Activated CD4-positive, alpha-beta T cell treated with anti-CD3 and anti-CD28 coated beads, Interleukin-2, amount 10 ng/mL, durations not matched to agents 7 days and 5 days (primary cell): Measurements from ENCODE around the gene TANC1. TPM values are rescaled to one million over a fixed set of nuclear protein-coding genes. Genes with fewer than 3 reads are reported as not detected.

Experiments
- CTCF ChIA-PET: fragments of 350-600 bp; sonication (Branson Sonifier 250); formaldehyde crosslinking; loops from one replicate; lab custom pipeline; 2021; ENCODE audit warnings: antibody characterized with exemption; lab: Charles Lee
- POLR2A ChIA-PET: fragments of 350-600 bp; sonication (Branson Sonifier 250); formaldehyde crosslinking; loops from one replicate; lab custom pipeline; 2021; ENCODE audit warnings: antibody characterized with exemption; lab: Charles Lee
- DNase-seq: peaks from one replicate; pipeline ENCODE4 v3.0.0-alpha.2; 2020
- H3K27ac Mint-ChIP-seq: one replicate; pipeline ENCODE4 v1.8.0; 2021; ENCODE audit warnings: mild to moderate bottlenecking, moderate library complexity, mixed read lengths
- H3K27me3 Mint-ChIP-seq: one replicate; pipeline ENCODE4 v1.8.0; 2021; ENCODE audit warnings: mixed read lengths
- H3K36me3 Mint-ChIP-seq: one replicate; pipeline ENCODE4 v1.8.0; 2021; ENCODE audit warnings: low read depth, mixed read lengths
- H3K4me1 Mint-ChIP-seq: one replicate; pipeline ENCODE4 v1.8.0; 2021; ENCODE audit warnings: mixed read lengths
- H3K4me3 Mint-ChIP-seq: one replicate; pipeline ENCODE4 v1.8.0; 2021; ENCODE audit warnings: mild to moderate bottlenecking, moderate library complexity, mixed read lengths
- H3K9me3 Mint-ChIP-seq: one replicate; pipeline ENCODE4 v1.8.0; 2021; ENCODE audit warnings: mixed read lengths
- total RNA-seq, 2 experiments: library from RNA; stranded (reverse); gene quantifications; one replicate each; pipeline ENCODE4 v1.2.3, GENCODE V29; 2021

TANC1 gene
- total RNA-seq, 2 experiments from 2014 or later: 0.32 to 0.52 TPM

- CTCF ChIA-PET: interaction anchor here (1.0 kb wide), 1 partner anchor 18 kb away, joined by 3 read pairs; no protein-coding TSS in a partner anchor
- Mint-ChIP-seq H3K27ac (no peak overlapping the region), H3K4me3 (no peak overlapping the region), H3K27me3 (no peaks in the 10 kb centered on the region), H3K9me3 (peaks cover 8% of the 10 kb centered on the region), H3K36me3 (peaks cover 21% of the 10 kb centered on the region), H3K4me1 (peaks cover 2% of the 10 kb centered on the region)
- DNase-seq: no peak
- POLR2A ChIA-PET: no interaction called here
Observed at GRCh38 chr2:159249990-159250715, 281.7 kb downstream of the TANC1 start.

GRCh38 chr2:159251296-159252173 is 283.1 kb downstream of the TANC1 start:
- no peak overlapping the region for H3K27ac Mint-ChIP-seq
- CTCF ChIA-PET: interaction anchor here (1.1 kb wide), 1 partner anchor 17 kb away, joined by 5 read pairs; no protein-coding TSS in a partner anchor
- POLR2A ChIA-PET: no interaction called here
- DNase-seq: no peak
- H3K4me3 Mint-ChIP-seq: no peak overlapping the region
- peaks cover 8% of the 10 kb centered on the region for H3K9me3 Mint-ChIP-seq
- peaks cover 2% of the 10 kb centered on the region for H3K4me1 Mint-ChIP-seq
- H3K36me3 Mint-ChIP-seq: peaks cover 18% of the 10 kb centered on the region
- no peaks in the 10 kb centered on the region for H3K27me3 Mint-ChIP-seq

- Mint-ChIP-seq H3K4me3 (no peak overlapping the region), H3K9me3 (no peaks in the 10 kb centered on the region), H3K36me3 (peaks cover 14% of the 10 kb centered on the region), H3K27ac (no peak overlapping the region), H3K27me3 (no peaks in the 10 kb centered on the region), H3K4me1 (peaks cover 2% of the 10 kb centered on the region)
- POLR2A ChIA-PET: no interaction called here
- CTCF ChIA-PET: no interaction called here
- no peak for DNase-seq
Observed at GRCh38 chr2:159252905-159253304, 284.5 kb downstream of the TANC1 start.

GRCh38 chr2:159256159-159256558 is 287.7 kb downstream of the TANC1 start:
- CTCF ChIA-PET: no interaction called here
- Mint-ChIP-seq H3K9me3 (no peaks in the 10 kb centered on the region), H3K36me3 (peaks cover 7% of the 10 kb centered on the region), H3K27me3 (no peaks in the 10 kb centered on the region), H3K4me3 (no peak overlapping the region), H3K4me1 (no peaks in the 10 kb centered on the region), H3K27ac (no peak overlapping the region)
- no peak for DNase-seq
- POLR2A ChIA-PET: no interaction called here

GRCh38 chr2:159262226-159262625 is 293.8 kb downstream of the TANC1 start:
- ChIA-PET POLR2A (no interaction called here), CTCF (no interaction called here)
- H3K36me3 Mint-ChIP-seq: peaks cover 5% of the 10 kb centered on the region
- DNase-seq: no peak
- no peaks in the 10 kb centered on the region for H3K4me1 Mint-ChIP-seq
- H3K27me3 Mint-ChIP-seq: no peaks in the 10 kb centered on the region
- no peak overlapping the region for H3K4me3 Mint-ChIP-seq
- H3K27ac Mint-ChIP-seq: no peak overlapping the region
- H3K9me3 Mint-ChIP-seq: no peaks in the 10 kb centered on the region

GRCh38 chr2:159262904-159263303 is 294.5 kb downstream of the TANC1 start:
- Mint-ChIP-seq H3K27me3 (no peaks in the 10 kb centered on the region), H3K36me3 (peaks cover 5% of the 10 kb centered on the region), H3K4me3 (no peak overlapping the region), H3K9me3 (no peaks in the 10 kb centered on the region), H3K4me1 (no peaks in the 10 kb centered on the region), H3K27ac (no peak overlapping the region)
- DNase-seq: no peak
- ChIA-PET CTCF (interaction anchor here (1.3 kb wide), 1 partner anchor 16 kb away, joined by 4 read pairs; no protein-coding TSS in a partner anchor), POLR2A (no interaction called here)

GRCh38 chr2:159265171-159265576 is 296.7 kb downstream of the TANC1 start:
- CTCF ChIA-PET: interaction anchor here (0.7 kb wide), 1 partner anchor 492 kb away, joined by 3 read pairs; no protein-coding TSS in a partner anchor

GRCh38 chr2:159266554-159266953 is 298.1 kb downstream of the TANC1 start:
- Mint-ChIP-seq H3K9me3 (peaks cover 3% of the 10 kb centered on the region), H3K27ac (no peak overlapping the region), H3K27me3 (no peaks in the 10 kb centered on the region), H3K4me1 (no peaks in the 10 kb centered on the region), H3K36me3 (peaks cover 19% of the 10 kb centered on the region), H3K4me3 (no peak overlapping the region)
- DNase-seq: no peak
- POLR2A ChIA-PET: no interaction called here
- CTCF ChIA-PET: no interaction called here

More at GRCh38 chr2:159265171-159265576, 296.7 kb downstream of the TANC1 start:
- no peaks in the 10 kb centered on the region for H3K9me3 Mint-ChIP-seq
- no peak for DNase-seq
- no peaks in the 10 kb centered on the region for H3K4me1 Mint-ChIP-seq
- H3K4me3 Mint-ChIP-seq: no peak overlapping the region
- POLR2A ChIA-PET: no interaction called here
- no peaks in the 10 kb centered on the region for H3K27me3 Mint-ChIP-seq
- H3K27ac Mint-ChIP-seq: no peak overlapping the region
- peaks cover 9% of the 10 kb centered on the region for H3K36me3 Mint-ChIP-seq

GRCh38 chr2:159267921-159268320 is 299.5 kb downstream of the TANC1 start:
- ChIA-PET CTCF (interaction anchor here (1.0 kb wide), 1 partner anchor 18 kb away, joined by 3 read pairs; no protein-coding TSS in a partner anchor), POLR2A (no interaction called here)
- Mint-ChIP-seq H3K9me3 (peaks cover 3% of the 10 kb centered on the region), H3K27ac (no peak overlapping the region), H3K27me3 (no peaks in the 10 kb centered on the region), H3K4me3 (no peak overlapping the region), H3K36me3 (peaks cover 19% of the 10 kb centered on the region), H3K4me1 (no peaks in the 10 kb centered on the region)
- no peak for DNase-seq

- DNase-seq: no peak
- H3K27me3 Mint-ChIP-seq: no peaks in the 10 kb centered on the region
- peaks cover 25% of the 10 kb centered on the region for H3K36me3 Mint-ChIP-seq
- H3K4me1 Mint-ChIP-seq: peaks cover 3% of the 10 kb centered on the region
- H3K27ac Mint-ChIP-seq: no peak overlapping the region
- peaks cover 3% of the 10 kb centered on the region for H3K9me3 Mint-ChIP-seq
- H3K4me3 Mint-ChIP-seq: no peak overlapping the region
- POLR2A ChIA-PET: no interaction called here
- CTCF ChIA-PET: interaction anchor here (0.6 to 1.4 kb wide), 2 partner anchors 14 to 25 kb away, joined by 3 read pairs; no protein-coding TSS in a partner anchor
Observed at GRCh38 chr2:159270744-159271379, 302.4 kb downstream of the TANC1 start.

- no peaks in the 10 kb centered on the region for H3K27me3 Mint-ChIP-seq
- H3K27ac Mint-ChIP-seq: no peak overlapping the region
- H3K4me3 Mint-ChIP-seq: no peak overlapping the region
- CTCF ChIA-PET: no interaction called here
- peaks cover 3% of the 10 kb centered on the region for H3K9me3 Mint-ChIP-seq
- no peak for DNase-seq
- POLR2A ChIA-PET: no interaction called here
- H3K36me3 Mint-ChIP-seq: peaks cover 25% of the 10 kb centered on the region
- peaks cover 3% of the 10 kb centered on the region for H3K4me1 Mint-ChIP-seq
Observed at GRCh38 chr2:159272156-159272555, 303.7 kb downstream of the TANC1 start.

- ChIA-PET POLR2A (no interaction called here), CTCF (no interaction called here)
Observed at GRCh38 chr2:159275111-159275510, 306.7 kb downstream of the TANC1 start.

More at GRCh38 chr2:159275111-159275510, 306.7 kb downstream of the TANC1 start:
- Mint-ChIP-seq H3K27me3 (no peaks in the 10 kb centered on the region), H3K4me3 (no peak overlapping the region), H3K9me3 (peaks cover 3% of the 10 kb centered on the region), H3K4me1 (peaks cover 3% of the 10 kb centered on the region), H3K36me3 (peaks cover 21% of the 10 kb centered on the region), H3K27ac (no peak overlapping the region)
- no peak for DNase-seq
